Left hindlimb (tissue), 1 donor: ENCODE data around the gene SPIRE2.
"Not testable (repeated sequence)": the region's sequence is repeated elsewhere in the genome, so short reads cannot be mapped to it uniquely, and the experiment has no call there.

ENCODE experiments used
- DNase-seq: peaks from one replicate; pipeline ENCODE4 v3.0.0-alpha.2; 2018

The SPIRE2 gene

GRCh38 chr16:89899879-89900481 is 71.7 kb downstream of the SPIRE2 start:
- DNase-seq: no peak

DNA sequence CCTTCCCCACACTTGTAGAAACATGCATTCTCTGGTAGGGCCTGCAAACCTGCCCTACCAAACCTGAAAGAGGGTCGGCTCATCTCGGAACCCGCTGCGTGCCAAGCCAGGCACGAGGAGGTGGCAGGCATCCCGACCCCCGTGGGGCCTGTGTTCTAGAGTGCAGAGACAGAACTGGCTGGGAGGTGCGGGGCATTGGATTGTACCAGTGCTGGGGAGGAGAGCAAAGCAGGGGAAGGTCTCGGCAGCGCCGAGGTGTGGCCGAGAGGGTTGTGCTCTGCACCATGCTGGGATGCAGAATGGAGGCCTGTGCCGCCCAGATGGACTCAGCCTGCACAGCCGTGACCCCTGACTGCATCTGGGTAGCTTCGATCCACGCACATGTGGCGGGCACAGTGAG is 72.6 kb downstream of the SPIRE2 start:
- no peak for DNase-seq

DNA sequence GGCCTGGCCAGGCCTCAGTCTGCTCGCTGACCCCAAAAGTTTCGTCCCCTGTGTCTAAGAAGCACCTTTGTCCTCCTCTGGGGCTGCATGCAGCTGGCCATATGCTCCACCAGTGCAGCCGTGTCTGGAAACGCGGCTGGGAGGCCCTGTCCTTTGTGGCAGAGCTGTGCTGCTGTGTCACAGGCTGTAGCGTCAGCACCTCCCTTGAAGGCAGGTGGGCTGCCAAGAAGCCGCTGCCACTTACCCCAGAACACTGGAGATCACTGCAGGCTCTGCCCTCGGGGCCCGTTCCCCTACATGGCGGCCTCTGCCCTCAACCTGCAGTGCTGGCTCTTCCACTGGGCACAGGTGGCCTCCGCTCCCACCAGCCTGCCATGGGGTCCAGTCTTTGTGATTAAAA is 74.7 kb downstream of the SPIRE2 start:
- DNase-seq: no peak

- DNase-seq: no peak
Measured at GRCh38 chr16:89903908-89904515, 75.7 kb downstream of the SPIRE2 start.

DNA sequence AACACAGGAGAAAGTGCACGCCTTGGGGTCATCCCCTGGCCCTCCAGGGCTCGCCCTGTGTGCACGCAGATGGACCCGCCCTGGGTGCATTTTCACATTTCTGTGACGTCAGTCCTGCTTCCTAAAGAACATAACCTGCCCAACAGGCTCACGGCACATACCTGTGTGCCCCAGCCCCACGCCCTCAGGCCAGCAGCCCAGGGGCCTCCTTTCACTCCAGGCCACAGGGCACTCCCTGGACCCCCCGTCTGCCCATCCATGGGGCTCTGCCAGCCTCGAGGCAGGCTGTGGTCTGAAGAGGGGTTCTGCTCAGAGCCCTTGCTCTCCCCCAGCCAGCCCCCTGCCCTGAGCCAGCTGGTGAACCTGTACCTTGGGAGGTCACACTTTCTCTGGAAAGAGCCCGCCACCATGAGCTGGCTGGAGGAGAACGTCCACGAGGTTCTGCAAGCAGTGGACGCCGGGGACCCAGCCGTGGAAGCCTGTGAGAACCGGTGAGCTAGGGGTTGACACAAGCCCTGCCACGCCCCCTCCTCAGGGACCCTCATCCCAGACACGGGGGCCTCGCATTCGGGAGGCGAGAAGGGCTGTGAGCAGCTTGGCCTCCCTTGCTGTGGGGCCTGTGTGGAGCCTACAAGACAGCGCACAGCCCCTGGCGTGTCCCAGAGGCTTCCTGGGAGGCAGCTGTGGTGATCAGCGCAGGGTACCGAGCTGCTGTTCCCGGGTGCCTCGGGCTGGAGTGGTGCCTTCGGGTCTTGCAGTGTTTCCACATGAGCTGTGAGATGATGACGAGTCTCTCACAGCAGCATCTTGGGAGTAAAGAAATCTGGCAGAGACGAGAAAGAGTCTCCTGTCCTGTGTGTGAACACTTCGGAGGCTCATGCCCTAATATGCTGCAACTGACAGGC is 76.6 kb downstream of the SPIRE2 start:
- no peak for DNase-seq

DNA sequence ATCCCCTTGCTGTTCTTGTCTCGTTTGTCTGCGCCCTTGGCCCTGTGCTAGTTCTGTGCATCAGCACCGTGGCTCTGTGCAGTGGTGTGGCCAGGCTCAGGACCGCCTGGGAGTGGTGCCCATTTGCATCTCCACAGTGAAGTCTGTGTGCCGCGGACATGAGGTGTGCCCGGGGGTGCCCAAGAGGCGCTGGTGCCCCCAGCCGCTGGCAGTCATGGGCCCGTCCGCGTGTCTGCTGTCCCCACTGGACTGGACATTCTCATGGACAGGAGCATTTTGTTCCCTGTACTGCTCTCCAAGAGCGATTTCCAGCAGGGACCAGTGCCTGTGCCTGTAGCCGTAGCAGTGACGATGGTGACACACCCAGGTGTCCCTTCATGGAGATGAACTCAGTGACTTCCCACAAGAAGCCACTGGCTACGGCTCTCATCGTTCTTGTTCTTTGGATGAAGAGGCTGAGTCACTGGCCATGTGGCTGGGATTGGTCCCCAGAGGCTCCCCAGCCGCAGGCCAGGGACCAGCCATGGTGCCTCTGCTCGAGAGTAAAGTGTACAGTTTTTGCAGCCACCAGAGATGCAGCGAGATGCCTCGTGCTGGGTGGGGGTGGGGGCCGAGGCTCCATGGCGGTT is 77.3 kb downstream of the SPIRE2 start:
- no peak for DNase-seq

DNA sequence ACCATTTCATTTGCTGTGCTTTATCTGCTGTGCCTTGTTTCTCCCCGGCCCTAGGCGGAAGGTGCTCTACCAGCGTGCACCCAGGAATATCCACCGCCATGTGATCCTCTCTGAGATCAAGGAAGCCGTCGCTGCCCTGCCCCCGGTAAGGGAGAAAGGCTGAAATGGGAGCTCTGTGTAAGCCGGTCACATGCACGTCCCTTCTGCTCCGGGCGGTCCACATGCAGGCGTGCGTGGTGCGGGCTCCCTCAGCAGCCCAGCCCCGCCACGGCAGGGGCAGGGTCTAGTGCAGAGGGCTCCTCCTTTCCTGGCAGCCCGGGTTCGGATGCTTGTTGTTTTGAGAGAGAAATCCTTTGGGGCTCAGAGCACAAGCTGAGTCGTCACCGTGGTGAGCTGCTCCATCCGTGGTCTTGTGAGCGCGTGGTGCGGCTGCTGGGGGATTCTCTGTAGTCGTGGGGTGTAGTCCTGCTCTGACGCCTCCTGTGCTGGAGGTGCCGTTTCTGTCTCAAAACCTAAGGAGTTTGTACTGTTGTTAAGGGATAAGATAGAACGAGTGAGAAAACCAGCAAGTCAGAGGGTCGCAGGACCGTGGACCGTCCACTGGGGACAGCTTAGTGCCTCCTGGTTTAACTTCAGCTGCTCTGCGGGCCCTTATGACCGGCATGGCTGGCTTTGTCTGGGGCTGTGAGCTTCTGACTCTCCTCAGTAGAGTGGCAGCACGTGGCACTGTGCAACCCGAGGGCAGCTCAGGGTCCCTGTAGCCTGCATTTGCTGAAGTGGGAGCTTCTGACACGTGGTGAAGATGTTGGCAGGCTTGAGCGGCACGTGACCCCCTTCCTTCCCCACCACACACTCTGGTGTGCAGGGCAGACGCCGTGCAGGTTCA is 78.1 kb downstream of the SPIRE2 start:
- DNase-seq: no peak

DNA sequence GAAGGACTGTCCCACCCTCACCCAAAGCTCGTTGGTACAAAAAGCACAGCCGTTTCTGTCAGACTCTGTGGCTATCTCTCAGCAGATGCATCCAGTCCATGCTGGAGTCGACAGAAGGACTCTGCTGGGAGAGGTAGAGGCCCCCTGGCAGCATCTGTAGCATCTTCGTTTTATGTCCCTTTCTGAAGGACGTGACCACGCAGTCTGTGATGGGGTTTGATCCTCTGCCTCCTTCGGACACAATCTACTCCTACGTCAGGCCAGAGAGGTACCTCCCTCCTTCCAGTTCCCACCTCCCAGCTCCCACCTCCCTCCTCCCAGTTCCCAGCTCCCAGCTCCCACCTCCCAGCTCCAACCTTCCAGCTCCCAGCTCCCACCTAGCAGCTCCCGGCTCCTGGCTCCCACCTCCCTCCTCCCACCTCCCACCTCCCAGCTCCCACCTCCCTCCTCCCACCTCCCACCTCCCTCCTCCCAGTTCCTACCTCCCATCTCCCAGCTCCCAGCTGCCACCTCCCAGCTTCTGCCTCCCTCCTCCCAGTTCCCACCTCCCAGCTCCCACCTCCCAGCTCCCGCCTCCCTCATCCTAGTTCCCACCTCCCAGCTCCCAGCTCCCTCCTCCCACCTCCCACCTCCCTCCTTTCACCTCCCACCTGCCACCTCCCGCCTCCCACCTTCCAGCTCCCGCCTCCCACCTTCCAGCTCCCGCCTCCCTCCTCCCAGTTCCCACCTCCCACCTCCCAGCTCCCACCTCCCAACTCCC is 79.0 kb downstream of the SPIRE2 start:
- no peak for DNase-seq

GRCh38 chr16:89908236-89908635 is 80.0 kb downstream of the SPIRE2 start:
- no peak for DNase-seq

- DNase-seq: no peak
Measured at GRCh38 chr16:89909777-89910716, 81.8 kb downstream of the SPIRE2 start.

- no peak for DNase-seq
Measured at GRCh38 chr16:89910717-89911354, 82.6 kb downstream of the SPIRE2 start.

- DNase-seq: no peak
Measured at GRCh38 chr16:89911375-89911774, 83.1 kb downstream of the SPIRE2 start.

GRCh38 chr16:89912143-89912542 is 83.9 kb downstream of the SPIRE2 start:
- DNase-seq: no peak

DNA sequence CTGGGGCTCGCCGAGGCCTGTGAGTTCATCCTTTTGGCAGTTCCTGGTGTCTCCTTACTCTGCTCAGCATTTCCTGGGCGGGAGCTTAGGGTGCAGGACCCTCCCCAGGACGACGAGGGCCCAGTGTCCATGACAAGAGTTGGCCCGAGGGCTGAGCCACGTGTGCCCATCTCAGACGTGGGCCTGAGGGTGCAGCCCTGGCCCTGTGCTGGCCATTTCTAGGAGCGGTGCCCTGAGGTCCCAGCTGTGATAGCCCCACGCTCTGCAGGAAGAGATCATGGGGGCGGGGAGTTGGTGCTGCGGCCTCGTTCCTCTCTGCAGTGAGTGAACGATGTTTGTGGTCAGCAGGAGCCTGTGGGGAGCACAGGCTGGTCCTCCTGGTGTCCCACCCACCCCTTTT is 84.4 kb downstream of the SPIRE2 start:
- DNase-seq: no peak

- no peak for DNase-seq
Measured at GRCh38 chr16:89913408-89914387, 85.4 kb downstream of the SPIRE2 start.

DNA sequence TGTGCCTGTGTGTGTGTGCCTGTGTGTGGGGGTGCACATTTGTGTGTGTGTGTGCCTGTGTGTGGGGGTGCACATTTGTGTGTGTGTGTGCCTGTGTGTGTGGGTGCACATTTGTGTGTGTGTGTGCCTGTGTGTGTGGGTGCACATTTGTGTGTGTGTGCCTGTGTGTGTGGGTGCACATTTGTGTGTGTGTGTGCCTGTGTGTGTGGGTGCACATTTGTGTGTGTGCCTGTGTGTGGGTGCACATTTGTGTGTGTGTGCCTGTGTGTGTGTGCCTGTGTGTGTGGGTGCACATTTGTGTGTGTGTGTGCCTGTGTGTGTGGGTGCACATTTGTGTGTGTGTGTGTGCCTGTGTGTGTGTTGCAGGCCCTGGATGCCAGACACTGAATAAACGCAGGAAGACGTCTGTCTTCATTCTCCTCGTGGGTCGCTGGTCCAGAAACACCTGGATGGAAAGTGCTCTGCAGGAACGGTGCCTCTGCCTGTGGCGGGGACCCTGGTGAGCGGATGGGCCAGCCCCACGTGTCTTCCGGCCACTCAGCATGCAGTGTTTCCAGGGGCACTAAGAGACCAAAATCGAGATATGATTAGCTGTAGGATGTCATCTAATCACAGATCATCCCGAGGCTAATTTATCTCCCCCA is 86.5 kb downstream of the SPIRE2 start:
- not testable (repeated sequence) for DNase-seq

- DNase-seq: no peak
Measured at GRCh38 chr16:89915303-89916232, 87.3 kb downstream of the SPIRE2 start.
